Activated CD4-positive, alpha-beta memory T cell treated with anti-CD3 and anti-CD28 coated beads for 36 hours (primary cell): ENCODE results near the gene CD300LB. TPM values are rescaled to one million over a fixed set of nuclear protein-coding genes. Genes with fewer than 3 reads are reported as not detected.

Source experiments
- CTCF ChIA-PET: fragments of 350-600 bp; sonication (Branson Sonifier 250); formaldehyde crosslinking; loops from one replicate; lab custom pipeline; 2021; ENCODE audit warnings: antibody characterized with exemption, inconsistent platforms; lab: Charles Lee
- POLR2A ChIA-PET: fragments of 350-600 bp; sonication (Branson Sonifier 250); formaldehyde crosslinking; loops from one replicate; lab custom pipeline; 2021; ENCODE audit warnings: antibody characterized with exemption; lab: Charles Lee
- DNase-seq: peaks from one replicate; pipeline ENCODE4 v3.0.0-alpha.2; 2020
- H3K27ac Mint-ChIP-seq: one replicate; pipeline ENCODE4 v1.8.0; 2021; ENCODE audit warnings: mixed read lengths
- H3K27me3 Mint-ChIP-seq: one replicate; pipeline ENCODE4 v1.8.0; 2021; ENCODE audit warnings: mixed read lengths
- H3K36me3 Mint-ChIP-seq: one replicate; pipeline ENCODE4 v1.8.0; 2021; ENCODE audit warnings: mixed read lengths
- H3K4me1 Mint-ChIP-seq: one replicate; pipeline ENCODE4 v1.8.0; 2021; ENCODE audit warnings: low read depth, mixed read lengths
- H3K4me3 Mint-ChIP-seq: one replicate; pipeline ENCODE4 v1.8.0; 2021; ENCODE audit warnings: mild to moderate bottlenecking, mixed read lengths
- H3K9me3 Mint-ChIP-seq: one replicate; pipeline ENCODE4 v1.8.0; 2021; ENCODE audit warnings: mixed read lengths
- intact Hi-C: fragments of 100-400 bp; cut with micrococcal nuclease; formaldehyde crosslinking; loops from one replicate; pipeline ENCODE4 v1.15.1; 2023
- total RNA-seq, 2 experiments: library from RNA; stranded (reverse); gene quantifications; one replicate each; pipeline ENCODE4 v1.2.3, GENCODE V29; 2021

CD300LB gene
- total RNA-seq, 2 experiments from 2014 or later, result not detected

GRCh38 chr17:74532115-74532514, 840 bp upstream of the CD300LB start:
- ChIA-PET POLR2A (no interaction called here), CTCF (interaction anchor here (0.9 to 2.2 kb wide), 7 partner anchors 20 to 163 kb away, joined by 3 to 24 read pairs (median 4); partner anchors contain the start of gene GPR142)
- intact Hi-C loops, result loop anchor here (2.0 kb wide), 1 partner anchor 163 kb away; no protein-coding TSS in a partner anchor
- no peak for DNase-seq
- Mint-ChIP-seq H3K27ac (no peak overlapping the region), H3K4me1 (peaks cover 2% of the 10 kb centered on the region), H3K9me3 (no peaks in the 10 kb centered on the region), H3K36me3 (no peaks in the 10 kb centered on the region), H3K27me3 (peaks cover 21% of the 10 kb centered on the region), H3K4me3 (no peak overlapping the region)

- Mint-ChIP-seq H3K27me3 (peaks cover 23% of the 10 kb centered on the region), H3K27ac (no peak overlapping the region), H3K4me3 (no peak overlapping the region), H3K4me1 (peaks cover 2% of the 10 kb centered on the region), H3K36me3 (no peaks in the 10 kb centered on the region), H3K9me3 (no peaks in the 10 kb centered on the region)
- DNase-seq, result no peak
- intact Hi-C loops, result no loop called here
- POLR2A ChIA-PET, result no interaction called here
- CTCF ChIA-PET, result interaction anchor here (1.0 to 2.0 kb wide), 4 partner anchors 36 to 169 kb away, joined by 3 to 7 read pairs (median 4); partner anchors contain the start of genes BTBD17 and GPR142
Measured at GRCh38 chr17:74530831-74531150, 484 bp downstream of the CD300LB start.

GRCh38 chr17:74529243-74529642, 2.0 kb downstream of the CD300LB start:
- DNase-seq, result peak; percentile 6
- ChIA-PET CTCF (interaction anchor here (0.9 to 2.4 kb wide), 3 partner anchors 13 to 161 kb away, joined by 3 to 13 read pairs (median 7); partner anchors contain the start of gene GPR142), POLR2A (no interaction called here)
- Mint-ChIP-seq H3K36me3 (no peaks in the 10 kb centered on the region), H3K27me3 (peaks cover 25% of the 10 kb centered on the region), H3K4me1 (peaks cover 2% of the 10 kb centered on the region), H3K9me3 (no peaks in the 10 kb centered on the region), H3K27ac (no peak overlapping the region), H3K4me3 (no peak overlapping the region)
- intact Hi-C loops, result no loop called here

GRCh38 chr17:74528491-74529199, 2.6 kb downstream of the CD300LB start:
- CTCF ChIA-PET, result interaction anchor here (2.4 kb wide), 1 partner anchor 149 kb away, joined by 13 read pairs; no protein-coding TSS in a partner anchor
- Mint-ChIP-seq H3K9me3 (no peaks in the 10 kb centered on the region), H3K4me1 (peaks cover 2% of the 10 kb centered on the region), H3K27me3 (peaks cover 26% of the 10 kb centered on the region), H3K27ac (no peak overlapping the region), H3K4me3 (no peak overlapping the region), H3K36me3 (no peaks in the 10 kb centered on the region)
- DNase-seq, result peak; percentile 7
- intact Hi-C loops, result no loop called here
- POLR2A ChIA-PET, result no interaction called here

GRCh38 chr17:74527756-74528155, 3.5 kb downstream of the CD300LB start:
- intact Hi-C loops, result no loop called here
- Mint-ChIP-seq H3K4me3 (no peak overlapping the region), H3K9me3 (peaks cover 4% of the 10 kb centered on the region), H3K27me3 (peaks cover 30% of the 10 kb centered on the region), H3K27ac (no peak overlapping the region), H3K36me3 (no peaks in the 10 kb centered on the region), H3K4me1 (no peaks in the 10 kb centered on the region)
- no peak for DNase-seq
- POLR2A ChIA-PET, result no interaction called here
- CTCF ChIA-PET, result interaction anchor here (2.4 kb wide), 1 partner anchor 148 kb away, joined by 13 read pairs; no protein-coding TSS in a partner anchor

- Mint-ChIP-seq H3K27ac (no peak overlapping the region), H3K4me1 (no peaks in the 10 kb centered on the region), H3K36me3 (no peaks in the 10 kb centered on the region), H3K27me3 (peaks cover 33% of the 10 kb centered on the region), H3K9me3 (peaks cover 4% of the 10 kb centered on the region), H3K4me3 (no peak overlapping the region)
- CTCF ChIA-PET, result interaction anchor here (0.6 kb wide), 1 partner anchor 8 kb away, joined by 4 read pairs; no protein-coding TSS in a partner anchor
- intact Hi-C loops, result no loop called here
- POLR2A ChIA-PET, result no interaction called here
- no peak for DNase-seq
Measured at GRCh38 chr17:74527081-74527480, 4.2 kb downstream of the CD300LB start.

GRCh38 chr17:74526681-74527080, 4.6 kb downstream of the CD300LB start:
- Mint-ChIP-seq H3K4me3 (no peak overlapping the region), H3K27ac (no peak overlapping the region), H3K27me3 (peaks cover 33% of the 10 kb centered on the region), H3K36me3 (no peaks in the 10 kb centered on the region), H3K4me1 (no peaks in the 10 kb centered on the region), H3K9me3 (peaks cover 4% of the 10 kb centered on the region)
- DNase-seq, result no peak
- CTCF ChIA-PET, result interaction anchor here (0.6 to 1.1 kb wide), 2 partner anchors 8 to 70 kb away, joined by 3 to 4 read pairs; no protein-coding TSS in a partner anchor
- intact Hi-C loops, result no loop called here
- POLR2A ChIA-PET, result interaction anchor here (0.6 kb wide), 1 partner anchor 61 kb away, joined by 3 read pairs; no protein-coding TSS in a partner anchor

GRCh38 chr17:74525781-74526288, 5.4 kb downstream of the CD300LB start:
- H3K4me1 Mint-ChIP-seq, result peaks cover 7% of the 10 kb centered on the region
- intact Hi-C loops, result no loop called here
- H3K4me3 Mint-ChIP-seq, result no peak overlapping the region
- ChIA-PET CTCF (interaction anchor here (1.1 to 1.6 kb wide), 3 partner anchors 69 to 436 kb away, joined by 3 to 5 read pairs (median 3); no protein-coding TSS in a partner anchor), POLR2A (interaction anchor here (0.6 kb wide), 1 partner anchor 61 kb away, joined by 3 read pairs; no protein-coding TSS in a partner anchor)
- peaks cover 4% of the 10 kb centered on the region for H3K9me3 Mint-ChIP-seq
- H3K36me3 Mint-ChIP-seq, result no peaks in the 10 kb centered on the region
- H3K27ac Mint-ChIP-seq, result no peak overlapping the region
- H3K27me3 Mint-ChIP-seq, result peaks cover 37% of the 10 kb centered on the region
- no peak for DNase-seq

GRCh38 chr17:74525465-74525725, 5.9 kb downstream of the CD300LB start:
- H3K27ac Mint-ChIP-seq, result no peak overlapping the region
- intact Hi-C loops, result no loop called here
- POLR2A ChIA-PET, result no interaction called here
- H3K36me3 Mint-ChIP-seq, result no peaks in the 10 kb centered on the region
- CTCF ChIA-PET, result interaction anchor here (1.1 to 1.6 kb wide), 3 partner anchors 68 to 436 kb away, joined by 3 to 5 read pairs (median 3); no protein-coding TSS in a partner anchor
- H3K4me1 Mint-ChIP-seq, result peaks cover 8% of the 10 kb centered on the region
- H3K4me3 Mint-ChIP-seq, result no peak overlapping the region
- peaks cover 37% of the 10 kb centered on the region for H3K27me3 Mint-ChIP-seq
- DNase-seq, result no peak
- H3K9me3 Mint-ChIP-seq, result peaks cover 4% of the 10 kb centered on the region

- H3K27ac Mint-ChIP-seq, result no peak overlapping the region
- peaks cover 36% of the 10 kb centered on the region for H3K27me3 Mint-ChIP-seq
- H3K4me3 Mint-ChIP-seq, result no peak overlapping the region
- peaks cover 4% of the 10 kb centered on the region for H3K9me3 Mint-ChIP-seq
- intact Hi-C loops, result no loop called here
- ChIA-PET POLR2A (no interaction called here), CTCF (interaction anchor here (1.3 to 1.6 kb wide), 2 partner anchors 146 to 435 kb away, joined by 3 to 5 read pairs; no protein-coding TSS in a partner anchor)
- H3K36me3 Mint-ChIP-seq, result no peaks in the 10 kb centered on the region
- H3K4me1 Mint-ChIP-seq, result peaks cover 12% of the 10 kb centered on the region
- DNase-seq, result no peak
Measured at GRCh38 chr17:74524653-74525464, 6.4 kb downstream of the CD300LB start.

- DNase-seq, result no peak
- intact Hi-C loops, result no loop called here
- Mint-ChIP-seq H3K27me3 (peaks cover 38% of the 10 kb centered on the region), H3K36me3 (no peaks in the 10 kb centered on the region), H3K4me3 (no peak overlapping the region), H3K27ac (no peak overlapping the region), H3K9me3 (peaks cover 7% of the 10 kb centered on the region), H3K4me1 (peaks cover 14% of the 10 kb centered on the region)
- CTCF ChIA-PET, result no interaction called here
- POLR2A ChIA-PET, result no interaction called here
Measured at GRCh38 chr17:74523308-74523707, 8.0 kb downstream of the CD300LB start.
